Measurements from ENCODE around the gene RELB.

DNA sequence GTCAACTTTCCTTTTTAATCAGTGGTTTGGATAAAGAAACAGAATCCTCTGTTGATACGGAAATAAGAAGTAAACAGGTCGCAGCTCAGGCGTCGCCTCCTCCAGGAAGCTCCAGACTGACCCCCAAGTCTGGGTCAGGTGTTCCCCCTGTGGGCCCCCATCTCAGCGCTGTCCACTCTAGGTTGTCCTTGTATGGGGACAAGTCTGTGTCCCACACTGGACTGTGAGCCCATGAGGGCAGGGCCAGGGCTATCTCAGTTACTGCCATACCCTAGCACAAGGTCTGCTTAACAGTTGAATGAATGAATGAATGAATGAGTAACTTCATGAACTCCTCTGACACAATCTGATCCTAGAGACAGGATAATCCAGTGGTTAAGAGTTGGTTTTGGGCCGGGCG, 45.1 kb downstream of the RELB start:
- TF ChIP-seq POLR2AphosphoS2 (IDR thresholded peaks at IDR 0.05; ENCODE audit: low read depth, low read length): no peak
- TF ChIP-seq, protein P1, sequence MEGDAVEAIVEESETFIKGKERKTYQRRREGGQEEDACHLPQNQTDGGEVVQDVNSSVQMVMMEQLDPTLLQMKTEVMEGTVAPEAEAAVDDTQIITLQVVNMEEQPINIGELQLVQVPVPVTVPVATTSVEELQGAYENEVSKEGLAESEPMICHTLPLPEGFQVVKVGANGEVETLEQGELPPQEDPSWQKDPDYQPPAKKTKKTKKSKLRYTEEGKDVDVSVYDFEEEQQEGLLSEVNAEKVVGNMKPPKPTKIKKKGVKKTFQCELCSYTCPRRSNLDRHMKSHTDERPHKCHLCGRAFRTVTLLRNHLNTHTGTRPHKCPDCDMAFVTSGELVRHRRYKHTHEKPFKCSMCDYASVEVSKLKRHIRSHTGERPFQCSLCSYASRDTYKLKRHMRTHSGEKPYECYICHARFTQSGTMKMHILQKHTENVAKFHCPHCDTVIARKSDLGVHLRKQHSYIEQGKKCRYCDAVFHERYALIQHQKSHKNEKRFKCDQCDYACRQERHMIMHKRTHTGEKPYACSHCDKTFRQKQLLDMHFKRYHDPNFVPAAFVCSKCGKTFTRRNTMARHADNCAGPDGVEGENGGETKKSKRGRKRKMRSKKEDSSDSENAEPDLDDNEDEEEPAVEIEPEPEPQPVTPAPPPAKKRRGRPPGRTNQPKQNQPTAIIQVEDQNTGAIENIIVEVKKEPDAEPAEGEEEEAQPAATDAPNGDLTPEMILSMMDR (IDR thresholded peaks at IDR 0.05 in 2 of 3, conservative IDR thresholded peaks at IDR 0.05 in 1 of 3; ENCODE audit: control insufficient read depth in 2 of 3, extremely low read depth in 1 of 3, insufficient read depth in 1 of 3, low read depth in 3 of 3, low read length in 3 of 3): no peak
- no peak for TF ChIP-seq BACH1 (IDR thresholded peaks at IDR 0.05; ENCODE audit: borderline replicate concordance)
- TF ChIP-seq YY1 (IDR thresholded peaks at IDR 0.05; ENCODE audit: low read depth, low read length): no peak
- TF ChIP-seq CEBPB (IDR thresholded peaks at IDR 0.05; ENCODE audit: borderline replicate concordance in 1 of 2, low read depth in 2 of 2, low read length in 2 of 2): no peak
- TF ChIP-seq EZH2 (IDR thresholded peaks at IDR 0.05; ENCODE audit: borderline replicate concordance, control insufficient read depth, low read depth, low read length): no peak
- no peak for TF ChIP-seq CBX3 (IDR thresholded peaks at IDR 0.05; ENCODE audit: borderline replicate concordance, low read depth)
- TF ChIP-seq, protein P2, sequence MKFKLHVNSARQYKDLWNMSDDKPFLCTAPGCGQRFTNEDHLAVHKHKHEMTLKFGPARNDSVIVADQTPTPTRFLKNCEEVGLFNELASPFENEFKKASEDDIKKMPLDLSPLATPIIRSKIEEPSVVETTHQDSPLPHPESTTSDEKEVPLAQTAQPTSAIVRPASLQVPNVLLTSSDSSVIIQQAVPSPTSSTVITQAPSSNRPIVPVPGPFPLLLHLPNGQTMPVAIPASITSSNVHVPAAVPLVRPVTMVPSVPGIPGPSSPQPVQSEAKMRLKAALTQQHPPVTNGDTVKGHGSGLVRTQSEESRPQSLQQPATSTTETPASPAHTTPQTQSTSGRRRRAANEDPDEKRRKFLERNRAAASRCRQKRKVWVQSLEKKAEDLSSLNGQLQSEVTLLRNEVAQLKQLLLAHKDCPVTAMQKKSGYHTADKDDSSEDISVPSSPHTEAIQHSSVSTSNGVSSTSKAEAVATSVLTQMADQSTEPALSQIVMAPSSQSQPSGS (IDR thresholded peaks at IDR 0.05; ENCODE audit: low read length): no peak
